Erythroblast (primary cell): ENCODE results near the gene DAAM1.

ENCODE experiments used
- DNase-seq, 2 experiments: peaks; one replicate each; lab custom pipeline; 2025; lab: John Stamatoyannopoulos, UW
- GATA1 ChIP-seq: IDR thresholded peaks from 2 replicates; pipeline ENCODE4 v1.6.1; 2011; ENCODE audit warnings: low read depth, mild to moderate bottlenecking, control low read depth, low read length, moderate library complexity
- POLR2A ChIP-seq: IDR thresholded peaks from 2 replicates; pipeline ENCODE4 v1.6.1; 2011; ENCODE audit warnings: mild to moderate bottlenecking, low read length

The DAAM1 gene

DNA sequence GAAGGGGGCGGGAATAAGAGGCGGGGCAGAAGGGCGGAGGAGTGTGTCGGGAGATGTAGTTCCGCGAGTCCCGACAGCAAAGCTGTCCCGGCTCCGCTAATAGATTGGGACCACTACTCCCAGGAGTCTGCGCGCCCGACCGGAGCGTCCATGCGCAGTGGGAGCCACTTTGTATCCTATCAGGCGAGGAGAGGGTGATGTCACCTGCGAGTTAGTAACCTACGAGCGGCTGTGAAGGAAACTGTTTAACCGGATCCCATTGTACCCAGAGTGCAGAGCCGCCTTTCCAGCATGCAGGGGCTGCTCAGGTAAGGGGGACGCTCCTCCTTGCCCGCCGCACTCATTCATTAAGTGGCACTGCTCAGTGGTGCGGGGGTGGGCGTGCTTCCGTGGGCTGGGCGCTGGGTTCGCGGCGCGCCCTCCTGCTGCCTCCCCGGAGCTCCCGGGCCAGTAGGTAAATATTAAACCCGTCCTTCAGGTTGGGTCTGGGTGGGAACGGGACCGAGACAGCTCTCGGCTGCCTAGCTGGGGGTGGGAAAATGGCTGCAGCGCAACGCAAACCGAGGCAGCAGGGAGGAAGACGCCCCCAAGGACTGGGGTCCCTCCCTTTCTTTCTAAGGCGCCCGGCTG is at the start of gene DAAM1:
Gene DAAM1 (plus strand): TSS at position 207 of the 630 bp plus-strand sequence. CDS start 74,811 bp downstream, outside the sequence.
- TF ChIP-seq GATA1 (no peak), POLR2A (peak; percentile 88)

GRCh38 chr14:59139324-59139723 is 49.1 kb upstream of the DAAM1 start:
- TF ChIP-seq GATA1 (no peak), POLR2A (no peak)
- DNase-seq: no peak

More for the DNA sequence above, at the start of gene DAAM1:
- peak; percentile 98 for DNase-seq

DNA sequence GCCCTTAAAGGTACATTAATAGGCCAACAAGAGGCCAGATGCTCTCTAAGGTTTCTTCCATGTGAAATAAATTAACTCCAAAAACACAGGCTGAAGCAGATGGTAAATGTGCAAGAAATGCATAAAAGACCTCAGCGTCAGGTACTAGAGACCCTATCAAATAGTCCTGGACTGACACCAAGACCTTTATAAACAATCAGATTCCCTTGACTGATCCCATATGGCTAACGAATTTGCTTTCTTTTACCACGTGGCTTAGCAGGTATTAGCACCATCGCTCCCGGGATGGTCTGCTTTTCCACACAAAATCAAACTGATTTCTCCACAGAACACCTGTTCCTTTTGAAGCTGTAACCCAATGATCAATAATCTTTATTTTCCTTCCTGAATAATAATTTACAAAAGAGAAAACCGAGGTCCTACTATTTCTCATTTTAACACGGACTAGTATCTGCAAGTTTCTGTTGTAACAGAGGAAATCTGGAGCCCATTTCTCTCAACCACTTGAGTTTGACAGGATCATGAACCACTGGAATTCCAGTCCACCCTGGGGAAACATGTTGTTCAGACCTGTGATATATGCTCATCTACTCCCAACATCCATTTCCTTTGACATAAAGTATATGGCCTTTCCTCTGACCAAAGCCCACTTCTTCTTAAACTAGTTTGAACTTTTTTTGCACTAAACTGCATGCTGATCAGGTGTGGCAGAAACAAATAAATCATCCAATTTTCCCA is 48.2 kb upstream of the DAAM1 start:
- TF ChIP-seq GATA1 (no peak), POLR2A (no peak)
- DNase-seq: no peak

DNA sequence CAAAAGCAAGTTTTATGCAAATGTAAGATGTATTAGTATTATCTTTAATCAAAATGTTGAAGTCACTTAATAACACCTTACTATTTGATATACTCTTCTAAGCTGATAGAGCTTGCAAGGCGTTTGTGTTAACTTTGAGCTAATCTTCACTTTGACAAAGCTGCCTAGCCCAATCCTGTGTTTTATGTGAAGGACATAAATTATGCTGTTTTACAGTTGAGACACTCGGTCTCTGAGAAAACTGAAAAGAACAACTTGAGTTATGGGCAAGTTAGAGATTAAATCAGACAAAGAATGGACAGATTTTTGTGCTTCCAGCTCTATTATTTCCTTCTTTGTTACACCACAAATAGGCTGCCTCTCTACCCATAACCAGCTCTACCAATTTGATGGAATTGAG is 42.0 kb upstream of the DAAM1 start:
- DNase-seq: no peak
- TF ChIP-seq POLR2A (no peak), GATA1 (no peak)

DNA sequence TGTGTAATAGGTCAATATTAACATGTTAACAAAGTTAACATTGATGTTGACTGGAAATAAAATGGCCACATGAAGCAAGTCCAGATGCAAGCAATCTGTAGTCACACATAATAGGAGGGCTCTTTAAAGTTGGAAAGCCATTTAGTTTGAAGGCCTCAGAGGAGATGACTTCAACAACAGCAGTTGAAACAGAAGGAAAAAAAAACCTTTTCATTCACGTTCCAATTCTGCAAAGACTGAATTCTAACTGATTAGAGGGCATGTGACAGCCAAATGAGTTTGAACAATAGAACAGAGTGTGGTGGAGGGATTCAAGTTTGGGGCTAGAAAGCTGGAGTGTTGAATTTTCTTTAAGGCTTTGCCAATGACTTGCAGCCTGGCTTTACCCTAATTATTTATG is 41.5 kb upstream of the DAAM1 start:
- no peak for TF ChIP-seq GATA1
- TF ChIP-seq POLR2A: no peak
- DNase-seq: no peak

DNA sequence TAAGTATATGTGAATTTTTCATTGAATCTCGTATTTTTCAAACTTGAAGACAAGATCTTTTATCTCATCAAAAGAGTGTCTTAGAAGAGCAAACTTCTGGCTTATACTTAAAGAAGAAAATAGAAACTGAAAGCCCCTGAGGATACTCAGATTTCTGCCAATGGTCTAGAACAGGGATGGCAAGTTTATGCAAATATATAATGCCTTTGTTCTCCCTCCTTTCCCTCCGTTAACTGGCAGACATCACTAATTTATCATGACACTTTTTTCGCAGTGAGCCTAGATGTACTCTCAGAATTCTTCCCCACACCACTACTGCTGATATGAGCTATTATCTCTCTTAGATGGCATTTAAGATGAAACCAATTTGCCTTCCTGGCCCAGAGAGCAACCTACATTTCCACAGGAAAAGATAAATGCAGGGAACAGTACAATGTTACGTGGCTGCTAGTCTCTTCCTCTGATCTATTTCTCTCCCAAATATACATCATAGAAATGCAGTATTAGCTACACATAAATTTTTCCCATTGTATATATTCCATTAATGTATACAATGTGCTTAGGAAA is 40.0 kb upstream of the DAAM1 start:
- TF ChIP-seq POLR2A: no peak
- no peak for TF ChIP-seq GATA1
- DNase-seq: no peak

DNA sequence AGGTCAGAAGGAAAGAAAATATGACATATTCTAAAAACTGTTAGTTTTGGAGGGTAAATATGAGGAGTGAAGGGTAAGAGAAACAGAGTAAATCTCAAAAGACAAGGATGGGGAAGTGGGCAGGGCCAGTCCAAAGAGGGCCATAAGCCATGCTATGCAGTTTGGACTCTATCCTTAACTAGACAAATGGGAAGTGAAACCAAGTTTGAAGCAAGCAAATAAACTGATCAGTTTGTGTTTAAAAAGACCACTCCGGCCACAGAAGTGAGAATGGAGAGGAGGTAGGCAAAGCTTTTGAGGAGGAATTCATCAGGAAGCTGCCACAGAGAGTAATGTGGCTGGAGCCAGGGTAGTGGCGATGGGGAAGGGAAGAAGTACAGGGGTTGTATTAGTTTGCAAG is 37.5 kb upstream of the DAAM1 start:
- TF ChIP-seq GATA1 (no peak), POLR2A (no peak)
- DNase-seq: no peak

- no peak for DNase-seq
- TF ChIP-seq POLR2A (no peak), GATA1 (no peak)
Measured at GRCh38 chr14:59154373-59154772, 34.1 kb upstream of the DAAM1 start.

DNA sequence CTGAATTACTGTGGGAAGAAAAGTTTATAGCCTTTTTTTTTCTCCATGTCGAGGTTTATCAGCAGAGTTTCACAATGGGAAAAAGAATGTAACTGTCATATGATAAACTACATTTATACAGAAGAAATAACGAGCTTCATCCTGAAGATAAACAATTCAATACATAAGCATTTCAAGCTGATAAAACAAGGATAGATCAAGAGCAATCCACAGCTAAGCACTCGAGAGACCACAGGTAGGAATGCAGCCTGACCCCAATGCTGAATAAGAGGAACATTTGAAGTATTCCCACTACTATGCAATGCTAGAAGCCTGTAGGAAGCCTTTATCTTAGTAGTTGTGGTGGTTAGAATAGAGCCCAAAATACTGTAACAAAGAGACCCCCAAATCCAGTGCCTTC is 32.6 kb upstream of the DAAM1 start:
- no peak for DNase-seq
- TF ChIP-seq POLR2A (no peak), GATA1 (no peak)

GRCh38 chr14:59159169-59159568 is 29.3 kb upstream of the DAAM1 start:
- no peak for TF ChIP-seq POLR2A
- TF ChIP-seq GATA1: no peak

GRCh38 chr14:59160506-59160905 is 28.0 kb upstream of the DAAM1 start:
- TF ChIP-seq GATA1: no peak
- DNase-seq: no peak

More at GRCh38 chr14:59159169-59159568, 29.3 kb upstream of the DAAM1 start:
- no peak for DNase-seq

DNA sequence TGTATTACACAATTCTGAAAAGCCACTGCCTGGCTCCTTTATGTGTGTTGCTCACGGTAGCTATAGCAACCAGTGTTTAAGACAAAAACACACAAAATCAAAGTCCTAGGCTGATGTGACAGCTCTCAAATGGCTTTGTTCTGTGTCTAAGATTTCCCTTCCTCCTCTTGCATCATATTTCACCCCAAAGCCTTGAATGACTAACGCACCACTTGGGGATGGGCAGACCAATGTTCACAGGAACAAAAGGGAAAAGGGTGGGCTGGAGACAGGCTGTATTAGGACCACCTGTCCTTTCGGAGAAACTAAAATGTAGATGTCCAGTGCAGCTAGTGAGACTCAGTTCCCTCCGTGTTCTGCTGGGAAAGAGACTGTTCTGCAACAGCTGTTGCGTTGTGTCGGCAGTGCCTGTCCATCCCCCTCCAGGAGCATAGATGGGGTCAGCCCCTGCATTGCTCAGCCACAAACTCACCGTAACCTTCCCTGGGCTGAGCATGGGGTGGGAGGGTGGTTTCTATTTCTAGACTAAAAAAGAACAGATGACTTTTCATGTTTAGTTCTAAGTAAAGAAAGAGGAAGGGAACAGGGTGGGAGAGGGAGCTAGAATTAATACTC is 26.8 kb upstream of the DAAM1 start:
- DNase-seq: no peak
- TF ChIP-seq GATA1: no peak
- no peak for TF ChIP-seq POLR2A

GRCh38 chr14:59166258-59166657 is 22.2 kb upstream of the DAAM1 start:
- TF ChIP-seq POLR2A (no peak), GATA1 (no peak)
- DNase-seq: no peak

DNA sequence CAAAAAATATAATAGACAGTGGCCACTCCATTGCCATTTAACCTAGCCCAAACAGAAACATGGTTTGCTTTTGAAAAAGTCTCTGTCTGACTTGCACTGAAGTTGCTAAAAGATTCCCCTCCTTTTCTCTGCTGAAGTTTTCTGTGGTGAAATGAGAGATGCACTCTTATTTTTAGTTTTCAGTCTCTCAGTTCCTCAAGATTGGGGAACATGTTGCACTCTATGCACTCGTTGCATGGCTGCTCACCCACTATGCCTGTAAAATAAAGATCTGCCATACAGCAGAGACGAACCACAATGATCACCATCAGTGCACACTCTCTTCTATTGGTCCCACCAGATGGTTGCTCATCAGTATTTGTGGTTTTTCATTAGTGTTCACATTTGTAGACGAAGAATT is 13.1 kb upstream of the DAAM1 start:
- DNase-seq: no peak
- no peak for TF ChIP-seq GATA1

DNA sequence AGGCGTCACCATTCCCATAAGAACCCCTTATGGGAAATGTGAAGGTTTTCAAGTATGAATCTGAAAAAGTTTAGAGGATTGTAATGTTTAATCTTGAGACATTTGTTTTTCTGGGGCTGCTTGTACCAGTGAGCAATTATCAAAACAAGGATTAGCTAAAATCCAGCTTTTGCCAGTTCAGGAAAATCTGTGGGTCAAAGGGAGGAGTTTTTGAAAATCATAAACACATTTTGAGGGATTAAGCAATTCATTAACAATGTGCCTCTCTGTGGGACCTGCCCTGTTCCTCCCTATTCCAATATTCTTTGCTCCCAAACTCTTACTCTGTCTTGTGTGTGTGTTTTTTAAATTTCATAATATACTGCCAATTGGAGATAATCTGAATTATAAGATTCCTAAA is 11.7 kb upstream of the DAAM1 start:
- TF ChIP-seq POLR2A (no peak), GATA1 (no peak)
- no peak for DNase-seq
